Measurements from ENCODE around the gene PAX1. TPM values are rescaled to one million over a fixed set of nuclear protein-coding genes. Genes with fewer than 3 reads are reported as not detected.

Gene PAX1
- polyA plus RNA-seq, 3 donors: 0.06 to 0.26 (median 0.09) TPM

DNA sequence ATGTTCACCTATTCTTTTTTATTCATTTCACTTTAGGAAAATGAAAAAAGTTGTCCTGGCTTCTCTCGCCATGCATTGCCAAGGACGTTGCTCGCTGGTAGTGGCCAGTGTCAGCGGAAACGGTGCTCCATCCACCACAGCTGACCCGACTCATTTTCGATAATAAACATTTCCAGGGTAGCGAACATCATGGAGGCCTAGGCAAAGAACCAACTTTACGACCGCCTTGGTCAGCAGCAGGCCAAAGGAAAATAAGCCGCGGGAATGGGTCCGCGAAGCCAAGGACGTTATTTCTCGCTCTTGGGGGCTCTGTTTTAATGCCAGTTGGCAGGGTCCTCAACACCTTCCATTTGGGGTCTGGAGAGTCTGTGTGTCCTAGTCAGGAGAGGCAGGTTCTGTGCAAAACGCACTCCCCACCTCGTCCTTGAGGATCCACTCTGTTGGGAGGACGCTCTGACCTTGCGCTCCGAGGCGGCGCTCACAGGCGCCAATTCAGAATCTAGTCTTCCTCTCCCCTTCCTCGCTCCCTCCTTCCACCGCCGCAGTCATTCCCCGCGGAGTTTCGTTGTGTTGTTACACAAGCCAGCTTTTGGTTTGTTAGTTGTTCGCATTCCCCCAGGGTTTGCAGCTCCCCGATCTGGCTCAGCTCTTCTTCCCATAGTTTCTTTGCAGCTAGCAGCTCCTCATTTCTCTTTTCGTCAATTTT lies 4.1 kb upstream of the PAX1 start:
- no peak for DNase-seq (ENCODE audit: extremely low read depth in 1 of 11, low read depth in 9 of 11, low spot score in 4 of 11)

DNA sequence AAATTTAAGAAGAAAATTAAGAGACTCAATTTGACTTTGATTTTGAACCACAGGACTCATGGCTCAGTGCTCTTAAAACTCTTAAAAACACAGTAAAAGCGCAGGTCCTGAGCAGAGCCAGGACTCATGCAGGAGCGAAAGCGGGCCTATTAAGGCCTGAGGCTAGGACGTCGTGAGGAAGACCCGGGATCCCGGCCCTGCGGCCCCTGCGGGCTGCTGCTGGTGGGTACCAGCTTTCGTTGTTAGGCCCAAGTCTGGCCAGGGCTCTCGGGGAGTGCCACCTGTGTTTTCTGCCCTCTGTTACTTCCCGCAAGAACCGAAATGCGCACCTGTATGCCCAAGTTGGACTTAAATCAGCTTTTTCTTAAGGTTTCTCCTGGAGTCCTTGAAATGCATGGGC lies 3.4 kb upstream of the PAX1 start:
- no peak for DNase-seq (ENCODE audit: extremely low read depth in 1 of 11, low read depth in 9 of 11, low spot score in 4 of 11)

DNA sequence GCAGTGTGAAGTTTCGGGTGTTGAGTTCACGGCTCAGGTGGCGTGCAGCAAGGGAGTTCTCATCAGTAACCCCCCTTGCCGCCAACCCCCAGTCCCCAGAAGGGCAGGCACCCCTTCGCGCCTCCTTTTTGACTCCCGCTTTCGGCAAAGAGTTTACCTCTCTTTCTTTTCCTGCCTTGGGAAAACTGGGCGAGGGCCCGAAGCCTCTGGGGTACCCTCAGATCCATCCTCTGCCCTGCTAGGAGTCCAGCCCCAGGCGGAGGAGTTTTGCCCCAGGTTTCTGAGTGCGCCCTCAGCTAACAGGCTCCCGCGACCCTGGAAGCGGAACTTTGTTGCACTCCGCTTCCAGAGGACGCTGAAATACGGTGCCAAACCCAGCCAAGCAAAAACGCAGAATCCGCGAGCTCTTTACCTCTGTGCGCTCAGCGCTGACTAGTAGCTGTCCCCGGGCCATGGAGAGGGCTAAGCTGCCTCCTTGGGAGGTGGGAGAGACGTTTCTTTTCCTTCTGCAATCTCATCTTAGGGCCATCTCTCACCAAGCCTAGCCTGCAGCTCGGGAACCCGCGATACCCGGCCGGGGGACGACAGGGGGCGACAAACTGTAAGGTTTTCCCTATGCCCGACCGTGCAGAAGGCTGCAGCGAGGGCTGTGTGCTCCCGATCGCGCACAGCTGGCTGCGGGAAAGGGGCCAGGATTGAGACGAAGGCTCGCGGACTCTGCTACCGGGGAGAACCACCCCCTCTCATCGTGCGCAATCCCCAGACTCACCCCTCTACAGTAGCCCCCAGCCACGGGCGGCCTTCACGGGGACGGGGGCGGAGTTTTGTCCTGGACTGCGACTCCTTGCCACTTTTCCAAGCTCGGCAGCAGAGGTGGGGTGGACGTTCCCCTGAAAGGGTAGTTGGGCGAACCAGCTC lies 2.7 kb upstream of the PAX1 start:
- peak; percentile 54 to 81 (median 78) for DNase-seq (ENCODE audit: extremely low read depth in 1 of 11, low read depth in 9 of 11, low spot score in 4 of 11)

DNA sequence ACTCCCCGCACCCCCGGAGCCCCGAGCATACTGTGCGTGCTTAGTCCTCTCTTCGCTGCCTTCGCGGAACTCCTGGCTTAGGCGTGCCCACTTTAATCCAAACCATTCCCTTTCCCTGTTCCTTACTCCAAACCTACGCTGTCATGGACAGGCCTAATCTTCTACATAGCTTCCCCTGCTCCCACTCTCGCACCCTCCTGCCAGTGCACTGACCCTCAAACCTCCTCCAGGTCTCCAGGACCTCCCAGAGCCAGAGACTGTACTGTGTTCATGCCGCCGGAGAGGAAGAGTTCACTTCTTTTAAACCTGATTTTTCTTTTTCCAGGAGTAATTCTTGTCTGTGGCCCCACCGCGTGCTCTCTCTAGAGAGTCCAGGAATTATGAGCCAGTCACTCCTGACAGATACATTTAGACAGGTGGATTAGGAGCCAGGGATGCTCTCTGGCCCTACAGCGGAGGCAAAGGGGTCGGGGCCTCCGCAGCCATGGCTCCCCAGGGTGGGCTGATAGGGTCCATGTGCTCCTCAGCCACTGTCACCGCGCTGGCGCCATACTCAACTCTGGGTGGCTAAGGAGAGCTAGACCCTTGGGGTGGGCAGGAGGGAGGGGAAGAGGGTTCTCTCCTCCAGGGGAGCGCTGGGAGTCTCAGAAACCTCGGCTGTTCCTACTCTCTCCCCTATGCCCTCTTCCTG lies 1.6 kb upstream of the PAX1 start:
- DNase-seq (ENCODE audit: extremely low read depth in 1 of 11, low read depth in 9 of 11, low spot score in 4 of 11): no peak

DNA sequence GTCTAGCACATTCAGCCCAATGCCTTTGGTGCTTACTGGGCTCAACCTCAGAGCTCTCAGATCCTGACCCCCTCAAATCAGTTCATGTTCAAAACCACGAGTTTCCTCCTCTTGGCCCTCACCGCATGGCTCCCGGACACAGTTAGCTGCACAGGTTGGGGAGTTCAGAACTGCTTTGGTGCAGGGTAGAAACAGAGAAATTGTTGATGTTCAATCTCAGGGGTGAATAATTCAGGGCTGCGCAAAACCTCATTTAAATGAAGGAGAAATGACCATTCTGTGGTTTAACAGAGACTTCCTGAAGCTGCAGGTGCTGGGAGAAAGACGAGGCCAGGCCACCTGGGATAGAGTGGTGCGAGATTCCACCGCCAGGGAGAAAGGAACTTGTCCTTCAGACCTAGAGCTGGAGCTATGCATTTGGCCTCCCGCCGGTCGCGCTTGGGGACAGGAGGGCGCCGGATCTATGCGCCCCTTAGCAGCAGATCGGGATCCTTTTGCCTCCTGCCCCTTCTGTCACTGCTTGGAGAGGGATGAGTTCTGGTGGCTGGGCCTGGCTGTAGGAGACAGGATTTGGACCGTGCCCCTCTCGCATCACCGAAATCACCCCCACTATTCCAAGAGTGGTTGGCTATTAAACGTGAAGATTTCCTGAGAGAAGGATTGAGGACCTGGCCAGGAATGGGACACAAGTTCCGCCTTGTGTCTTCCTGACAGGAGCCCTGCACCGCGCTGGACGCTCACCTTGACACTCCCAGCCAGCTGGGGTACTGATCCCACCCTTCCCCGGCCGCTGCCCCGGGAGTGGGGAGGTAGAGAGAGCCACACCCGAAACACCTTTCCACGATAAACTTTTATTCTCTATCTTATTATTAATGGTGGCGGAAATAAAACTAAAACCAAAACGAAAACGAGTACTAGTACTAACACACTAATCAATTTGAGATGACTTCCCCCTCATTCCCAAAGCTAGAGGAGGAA lies 767 bp upstream of the PAX1 start:
- no peak for DNase-seq (ENCODE audit: extremely low read depth in 1 of 11, low read depth in 9 of 11, low spot score in 4 of 11)

DNA sequence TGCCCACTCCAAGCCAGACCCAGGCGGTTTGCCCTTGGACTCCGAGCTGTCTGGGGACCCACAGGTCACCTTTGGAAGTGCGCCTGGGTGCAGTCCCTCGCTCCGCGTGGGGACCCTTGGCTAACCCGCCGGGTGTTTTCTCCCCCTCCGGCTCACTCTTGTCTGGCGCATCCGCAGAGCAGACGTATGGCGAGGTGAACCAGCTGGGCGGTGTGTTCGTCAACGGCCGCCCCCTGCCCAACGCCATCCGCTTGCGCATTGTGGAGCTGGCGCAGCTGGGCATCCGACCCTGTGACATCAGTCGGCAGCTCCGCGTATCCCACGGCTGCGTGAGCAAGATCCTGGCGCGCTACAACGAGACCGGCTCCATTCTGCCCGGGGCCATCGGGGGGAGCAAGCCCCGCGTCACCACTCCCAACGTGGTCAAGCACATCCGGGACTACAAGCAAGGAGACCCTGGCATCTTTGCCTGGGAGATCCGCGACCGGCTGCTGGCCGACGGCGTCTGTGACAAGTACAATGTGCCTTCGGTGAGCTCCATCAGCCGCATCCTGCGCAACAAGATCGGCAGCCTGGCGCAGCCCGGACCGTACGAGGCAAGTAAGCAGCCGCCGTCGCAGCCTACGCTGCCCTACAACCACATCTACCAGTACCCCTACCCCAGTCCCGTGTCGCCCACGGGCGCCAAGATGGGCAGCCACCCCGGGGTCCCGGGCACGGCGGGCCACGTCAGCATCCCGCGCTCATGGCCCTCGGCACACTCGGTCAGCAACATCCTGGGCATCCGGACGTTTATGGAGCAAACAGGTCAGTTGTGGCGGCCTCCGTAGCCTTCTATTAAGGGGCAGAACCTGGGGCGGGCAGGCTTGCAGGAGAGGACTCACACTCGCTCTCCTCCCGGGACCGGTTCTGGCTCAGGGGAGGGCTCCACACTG lies 1.1 kb downstream of the PAX1 start:
- DNase-seq (ENCODE audit: extremely low read depth in 1 of 11, low read depth in 9 of 11, low spot score in 4 of 11): no peak

DNA sequence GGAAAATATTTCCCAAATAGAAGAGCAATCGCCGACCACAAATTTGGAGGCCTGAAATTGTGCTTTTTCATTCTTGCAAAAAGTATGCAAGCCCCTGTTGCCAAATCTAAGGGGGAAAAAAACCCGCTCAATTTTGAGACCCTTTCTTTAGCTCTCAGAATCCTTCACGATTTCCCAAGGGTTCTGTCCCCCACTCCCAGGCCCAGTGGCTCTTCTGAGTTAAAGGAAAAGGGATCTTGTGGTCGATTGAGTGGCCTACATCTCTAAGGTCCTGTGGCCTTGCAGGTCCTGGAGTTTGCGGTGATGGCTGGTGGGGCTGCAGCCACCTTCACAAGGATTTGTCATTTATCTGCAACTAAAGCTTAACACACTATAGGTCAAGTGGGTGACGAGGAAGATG lies 1.8 kb downstream of the PAX1 start:
- DNase-seq (ENCODE audit: extremely low read depth in 1 of 11, low read depth in 9 of 11, low spot score in 4 of 11): no peak

DNA sequence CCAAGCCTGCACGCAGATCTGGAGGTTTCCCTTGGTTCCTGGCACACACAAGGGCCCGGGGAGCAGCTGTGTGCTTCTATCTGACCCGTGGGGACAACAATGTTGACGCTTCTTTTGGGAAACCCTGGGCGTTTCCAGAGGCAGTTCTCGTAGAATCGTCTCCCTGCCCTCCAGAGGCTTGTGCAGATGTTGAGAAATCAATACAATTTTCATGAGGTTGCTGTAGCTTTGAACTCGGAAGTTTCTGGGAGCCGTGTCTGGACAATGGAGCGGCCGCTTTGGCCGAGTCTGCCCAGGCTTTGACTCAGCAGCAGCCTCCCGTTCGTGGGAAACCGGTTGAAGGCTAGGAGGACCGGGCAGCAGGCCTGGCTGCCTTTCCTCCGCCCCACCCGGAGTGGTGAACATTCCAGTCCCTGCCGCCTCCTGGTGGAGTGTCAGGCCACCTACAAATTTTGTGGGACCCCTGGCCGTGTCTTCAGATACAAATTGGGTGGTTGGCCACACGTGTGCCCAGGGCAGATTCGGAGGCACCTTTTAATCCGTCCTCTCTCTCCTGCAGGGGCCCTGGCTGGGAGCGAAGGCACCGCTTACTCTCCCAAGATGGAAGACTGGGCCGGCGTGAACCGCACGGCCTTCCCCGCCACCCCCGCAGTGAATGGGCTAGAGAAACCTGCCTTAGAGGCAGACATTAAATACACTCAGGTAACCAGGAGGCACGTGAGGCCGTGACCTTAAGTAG lies 2.7 kb downstream of the PAX1 start:
- DNase-seq (ENCODE audit: extremely low read depth in 1 of 11, low read depth in 9 of 11, low spot score in 4 of 11): no peak

DNA sequence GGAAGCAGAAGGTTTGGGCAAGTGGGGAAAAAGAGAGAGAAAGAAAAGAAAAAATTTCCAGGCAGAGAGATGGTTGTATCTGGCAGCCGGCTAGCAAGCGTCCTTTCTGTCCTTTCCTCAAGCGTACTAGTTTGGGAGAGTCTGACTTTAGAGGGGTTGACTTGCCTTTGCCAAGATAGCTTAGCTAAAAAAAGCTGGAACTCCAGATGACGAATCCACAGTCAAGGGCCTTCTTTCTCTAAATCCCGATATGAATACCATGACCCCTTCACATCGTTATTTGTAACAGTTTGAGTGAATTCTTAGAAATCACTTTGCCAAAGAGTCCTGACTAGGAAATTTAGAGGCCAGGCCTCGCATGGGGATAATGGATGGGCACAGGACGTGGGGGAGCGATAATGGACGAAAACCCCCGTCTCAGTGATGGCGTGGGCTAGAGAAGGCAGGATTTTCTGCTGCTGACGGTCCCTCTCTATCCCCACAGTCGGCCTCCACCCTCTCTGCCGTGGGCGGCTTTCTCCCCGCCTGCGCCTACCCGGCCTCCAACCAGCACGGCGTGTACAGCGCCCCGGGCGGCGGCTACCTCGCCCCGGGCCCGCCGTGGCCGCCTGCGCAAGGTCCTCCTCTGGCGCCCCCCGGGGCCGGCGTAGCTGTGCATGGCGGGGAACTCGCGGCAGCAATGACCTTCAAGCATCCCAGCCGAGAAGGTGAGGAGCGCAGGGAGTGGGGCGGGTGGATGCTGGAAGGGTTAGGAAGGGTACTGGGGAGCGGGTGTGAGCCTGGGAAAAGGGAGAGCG lies 3.5 kb downstream of the PAX1 start:
- DNase-seq (ENCODE audit: extremely low read depth in 1 of 11, low read depth in 9 of 11, low spot score in 4 of 11): no peak

DNA sequence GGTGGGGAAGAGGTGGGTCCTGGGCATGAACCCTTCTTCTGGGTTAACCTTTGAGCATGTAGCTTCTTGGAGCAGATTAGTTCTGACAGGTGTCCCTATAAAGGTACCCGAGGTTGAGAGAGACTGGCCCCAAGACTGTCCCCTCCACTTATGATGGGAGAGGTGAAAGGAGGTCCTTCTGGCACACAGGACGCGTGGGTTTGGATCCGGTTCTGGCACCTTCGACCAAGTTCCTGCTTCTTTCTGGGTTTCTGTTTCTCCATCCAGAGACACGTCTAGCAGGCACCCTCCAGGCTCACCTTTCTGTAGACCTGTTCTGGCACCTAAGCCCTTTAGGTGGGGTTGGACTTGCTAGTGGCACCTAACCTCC lies 4.1 kb downstream of the PAX1 start:
- no peak for DNase-seq (ENCODE audit: extremely low read depth in 1 of 11, low read depth in 9 of 11, low spot score in 4 of 11)

DNA sequence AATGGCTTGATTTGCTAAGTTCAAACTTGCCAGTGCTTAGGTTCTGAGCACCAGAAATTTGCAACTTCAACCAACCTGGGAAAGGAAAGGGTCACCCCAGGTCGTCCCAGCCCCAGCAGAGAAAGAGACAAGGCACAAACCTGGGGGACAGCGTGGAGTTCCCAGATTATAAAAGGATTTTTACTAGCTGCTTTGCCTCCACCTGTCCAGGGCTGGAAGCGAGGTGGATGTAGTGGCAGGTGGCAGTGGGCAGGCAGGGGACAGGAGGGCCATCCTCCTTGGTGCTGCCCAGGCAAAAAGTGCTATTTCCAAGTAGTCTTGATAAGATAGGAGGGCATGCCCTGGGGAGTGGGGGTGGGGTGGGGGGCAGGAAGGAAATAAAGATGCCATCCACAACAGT lies 4.9 kb downstream of the PAX1 start:
- DNase-seq (ENCODE audit: extremely low read depth in 1 of 11, low read depth in 9 of 11, low spot score in 4 of 11): no peak

DNA sequence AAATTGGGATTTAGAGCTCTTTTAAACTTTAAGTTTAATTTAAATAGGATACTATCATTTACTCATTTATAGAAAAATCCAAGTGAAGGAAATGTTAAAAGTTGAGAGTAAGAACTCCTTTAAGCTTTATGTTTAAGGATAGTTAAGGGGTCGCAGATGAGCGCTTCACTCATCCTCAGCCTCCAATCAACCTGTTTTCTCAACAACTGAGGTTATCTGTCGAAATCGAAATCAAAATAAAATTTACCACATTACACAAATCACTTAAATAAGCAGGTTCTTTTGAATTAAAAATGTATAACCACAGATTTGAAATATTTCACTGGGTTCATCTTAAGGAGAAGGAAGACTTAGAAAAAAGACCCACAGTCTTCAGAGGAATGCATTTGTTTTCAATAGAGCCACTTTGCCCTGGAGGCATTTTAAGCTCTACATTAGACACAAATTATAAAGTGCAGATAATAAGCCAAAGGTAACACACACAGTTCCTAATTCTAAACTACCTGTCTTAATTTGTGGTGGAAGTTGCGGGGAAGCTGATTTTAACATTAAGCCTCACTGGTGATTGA lies 5.5 kb downstream of the PAX1 start:
- DNase-seq (ENCODE audit: extremely low read depth in 1 of 11, low read depth in 9 of 11, low spot score in 4 of 11): no peak

DNA sequence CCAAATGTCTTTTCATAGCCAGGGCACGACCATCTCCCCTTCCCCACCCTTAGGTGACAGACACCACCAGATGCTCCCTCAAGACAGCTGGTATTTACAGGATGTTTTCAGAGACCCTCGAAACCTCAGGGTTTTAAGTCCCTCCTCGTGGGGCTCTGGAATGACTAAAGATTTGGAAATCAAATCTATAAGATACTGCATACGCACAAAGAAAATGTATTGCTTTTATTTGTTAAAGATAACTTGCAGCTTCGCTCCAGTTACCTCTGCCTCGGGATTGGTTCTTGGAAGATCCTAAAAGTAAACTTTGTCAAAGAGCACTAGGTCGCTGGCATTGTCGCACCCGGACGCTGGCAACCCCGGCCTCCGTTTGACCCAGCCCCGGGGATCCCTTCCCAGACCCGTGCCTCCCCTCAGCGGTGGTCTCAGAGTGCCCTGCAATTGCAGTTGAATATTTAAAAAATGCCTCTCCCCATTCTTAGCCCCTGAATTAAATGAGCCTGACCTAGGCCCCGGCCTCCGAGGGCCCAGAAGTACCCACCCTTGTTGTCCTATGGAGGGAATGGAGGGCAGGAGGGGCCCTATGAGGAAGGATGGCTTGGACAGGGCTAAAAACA lies 7.1 kb downstream of the PAX1 start:
- DNase-seq (ENCODE audit: extremely low read depth in 1 of 11, low read depth in 9 of 11, low spot score in 4 of 11): no peak

DNA sequence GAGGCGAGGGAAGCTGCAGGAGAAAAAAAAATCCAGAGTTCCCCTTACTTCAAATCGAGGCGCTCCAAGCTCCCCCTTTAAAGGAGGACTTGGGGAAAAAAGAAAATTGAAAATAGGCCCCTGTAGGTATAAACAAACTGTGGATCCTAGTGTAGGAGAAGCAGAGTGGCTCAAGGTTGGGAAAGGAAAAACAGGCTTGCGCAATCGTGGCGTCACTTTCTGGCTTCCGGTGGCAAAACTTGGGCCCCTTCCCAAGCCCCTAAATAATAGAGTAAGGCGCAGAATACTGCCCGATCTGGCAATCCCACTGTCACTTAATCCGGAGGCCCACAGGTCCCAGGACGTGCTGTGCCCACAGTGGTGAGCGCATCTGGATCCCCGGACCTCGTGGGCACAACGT lies 8.0 kb downstream of the PAX1 start:
- DNase-seq (ENCODE audit: extremely low read depth in 1 of 11, low read depth in 9 of 11, low spot score in 4 of 11): no peak

DNA sequence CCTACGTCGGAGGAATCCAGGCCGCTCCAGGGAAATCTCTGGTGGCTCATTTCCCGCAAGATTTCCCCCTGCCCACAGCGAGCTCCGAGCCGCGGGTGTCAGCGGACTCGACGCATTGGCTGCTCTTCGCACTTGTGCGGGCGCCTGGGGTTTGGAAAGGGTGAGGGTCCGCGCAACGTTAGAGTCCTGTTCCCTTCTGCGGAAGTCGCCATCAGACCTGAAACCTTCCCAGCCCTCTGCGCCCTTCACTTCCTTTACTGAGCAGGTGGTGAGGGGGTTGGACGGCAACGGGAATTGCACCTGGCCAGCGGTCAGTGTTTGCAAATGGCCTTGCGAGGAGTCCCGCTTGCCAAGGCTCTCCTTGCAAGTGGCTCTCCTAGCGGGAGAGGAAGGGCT lies 8.4 kb downstream of the PAX1 start:
- no peak for DNase-seq (ENCODE audit: extremely low read depth in 1 of 11, low read depth in 9 of 11, low spot score in 4 of 11)

All from renal cortex interstitium (tissue), 11 donors.